ENCODE data around the gene GPN1. TPM values are rescaled to one million over a fixed set of nuclear protein-coding genes. Genes with fewer than 3 reads are reported as not detected.

The GPN1 gene
- total and polyA plus RNA-seq, 7 donors: 24.2 to 57.1 (median 27.8) TPM

GRCh38 chr2:27638709-27639108, 9.9 kb downstream of the GPN1 start:
- no peak for ATAC-seq
- Histone ChIP-seq H3K36me3 (ENCODE audit: insufficient read depth in 1 of 2, low read depth in 1 of 2) (peaks cover 12 to 99% of the 10 kb centered on the region in 2 donors), H3K27me3 (ENCODE audit: insufficient read depth in 3 of 3, low read length in 2 of 3) (no peaks in the 10 kb centered on the region), H3K4me1 (no peaks in the 10 kb centered on the region), H3K4me3 (no peak overlapping the region), H3K9me3 (no peaks in the 10 kb centered on the region), H3K27ac (no peak overlapping the region)
- WGBS, 3 donors: 54 to 75% (median 55%) methylated on average over 3 of the region's 3 CpGs
- intact Hi-C loops (cut with DNase I): no loop called here
- DNase-seq: no peak
- TF ChIP-seq CTCF (IDR thresholded peaks at IDR 0.05): no peak

GRCh38 chr2:27640722-27641245, 11.9 kb downstream of the GPN1 start:
- intact Hi-C loops (cut with DNase I): no loop called here
- H3K9me3 ChIP-seq: no peaks in the 10 kb centered on the region
- H3K27me3 ChIP-seq (ENCODE audit: insufficient read depth in 3 of 3, low read length in 2 of 3): no peaks in the 10 kb centered on the region
- peaks cover 3 to 99% of the 10 kb centered on the region in 2 donors for H3K36me3 ChIP-seq (ENCODE audit: insufficient read depth in 1 of 2, low read depth in 1 of 2)
- no peak overlapping the region for H3K27ac ChIP-seq
- ATAC-seq (no peak), DNase-seq (no peak)
- H3K4me3 ChIP-seq: no peak overlapping the region
- no peak for TF ChIP-seq CTCF (IDR thresholded peaks at IDR 0.05)
- no peaks in the 10 kb centered on the region for H3K4me1 ChIP-seq
- 84 to 90% (median 88%) methylated on average over 2 of the region's 2 CpGs for WGBS, 3 donors

GRCh38 chr2:27645197-27645596, 16.3 kb downstream of the GPN1 start:
- no peak for ATAC-seq
- no peak for DNase-seq
- Histone ChIP-seq H3K4me1 (no peaks in the 10 kb centered on the region), H3K27me3 (ENCODE audit: insufficient read depth in 3 of 3, low read length in 2 of 3) (no peaks in the 10 kb centered on the region), H3K27ac (no peak overlapping the region), H3K9me3 (no peaks in the 10 kb centered on the region), H3K36me3 (ENCODE audit: insufficient read depth in 1 of 2, low read depth in 1 of 2) (peaks cover 6 to 99% of the 10 kb centered on the region in 2 donors), H3K4me3 (no peak overlapping the region)
- no peak for TF ChIP-seq CTCF (IDR thresholded peaks at IDR 0.05)
- intact Hi-C loops (cut with DNase I): no loop called here

DNA sequence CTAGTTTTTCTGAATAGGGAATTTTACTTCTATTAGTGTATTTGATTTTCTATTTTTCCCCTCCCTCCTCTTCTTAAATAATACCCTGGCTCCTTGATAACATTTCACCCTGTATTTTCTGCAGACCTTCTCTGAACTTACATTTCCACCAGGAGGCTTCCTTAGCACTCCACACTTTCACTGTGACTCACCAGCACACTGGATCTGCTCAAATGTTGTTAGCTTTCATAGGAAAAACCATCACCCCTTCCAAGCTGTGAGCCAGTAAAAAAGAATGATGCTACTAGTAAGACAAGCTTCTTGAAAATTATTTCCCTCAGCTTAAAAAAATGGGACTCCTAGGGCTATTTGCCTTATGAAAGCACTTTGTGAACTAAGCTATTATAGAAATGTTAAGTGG, 18.4 kb downstream of the GPN1 start:
- intact Hi-C loops (cut with DNase I): no loop called here
- Histone ChIP-seq H3K36me3 (ENCODE audit: insufficient read depth in 1 of 2, low read depth in 1 of 2) (peaks cover 10 to 99% of the 10 kb centered on the region in 2 donors), H3K4me1 (no peaks in the 10 kb centered on the region), H3K27ac (no peak overlapping the region), H3K9me3 (no peaks in the 10 kb centered on the region), H3K4me3 (no peak overlapping the region), H3K27me3 (ENCODE audit: insufficient read depth in 3 of 3, low read length in 2 of 3) (no peaks in the 10 kb centered on the region)
- no peak for ATAC-seq
- no peak for DNase-seq
- TF ChIP-seq CTCF (IDR thresholded peaks at IDR 0.05): no peak

DNA sequence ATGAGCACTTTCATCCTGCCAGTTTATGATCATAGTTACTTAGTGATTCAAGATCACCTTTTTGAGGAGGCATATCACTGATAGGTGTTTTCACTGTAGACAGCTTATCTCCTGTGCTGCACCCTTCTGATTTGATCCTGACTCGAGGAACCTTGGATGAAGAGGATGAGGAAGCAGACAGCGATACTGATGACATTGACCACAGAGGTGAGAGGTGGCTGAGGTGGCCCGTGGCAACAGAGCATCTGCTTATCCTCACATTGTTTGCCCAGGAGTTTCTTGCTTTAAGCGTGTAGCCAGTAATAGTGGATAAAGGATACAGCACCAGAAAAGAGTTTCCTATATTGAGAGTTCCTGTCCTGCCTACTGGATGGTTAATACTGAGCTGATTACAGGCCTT, 18.9 kb downstream of the GPN1 start:
- no peak for TF ChIP-seq CTCF (IDR thresholded peaks at IDR 0.05)
- H3K36me3 ChIP-seq (ENCODE audit: insufficient read depth in 1 of 2, low read depth in 1 of 2): peaks cover 10 to 99% of the 10 kb centered on the region in 2 donors

More for the DNA sequence above, 18.9 kb downstream of the GPN1 start:
- intact Hi-C loops (cut with DNase I): no loop called here
- Histone ChIP-seq H3K9me3 (no peaks in the 10 kb centered on the region), H3K4me3 (no peak overlapping the region), H3K4me1 (no peaks in the 10 kb centered on the region), H3K27me3 (ENCODE audit: insufficient read depth in 3 of 3, low read length in 2 of 3) (no peaks in the 10 kb centered on the region), H3K27ac (no peak overlapping the region)
- ATAC-seq (no peak), DNase-seq (no peak)
- 92 to 95% (median 92%) methylated on average over 4 of the region's 4 CpGs for WGBS, 3 donors
